ENCODE results near the gene TMEM269. TPM values are rescaled to one million over a fixed set of nuclear protein-coding genes. Genes with fewer than 3 reads are reported as not detected.

The TMEM269 gene
- total and polyA plus RNA-seq, 10 of the 15 experiments (the other 5 are each of a cell fraction or from before 2014, with no cell fraction given): 0.02 to 0.26 (median 0.06) TPM; not detected in 2

DNA sequence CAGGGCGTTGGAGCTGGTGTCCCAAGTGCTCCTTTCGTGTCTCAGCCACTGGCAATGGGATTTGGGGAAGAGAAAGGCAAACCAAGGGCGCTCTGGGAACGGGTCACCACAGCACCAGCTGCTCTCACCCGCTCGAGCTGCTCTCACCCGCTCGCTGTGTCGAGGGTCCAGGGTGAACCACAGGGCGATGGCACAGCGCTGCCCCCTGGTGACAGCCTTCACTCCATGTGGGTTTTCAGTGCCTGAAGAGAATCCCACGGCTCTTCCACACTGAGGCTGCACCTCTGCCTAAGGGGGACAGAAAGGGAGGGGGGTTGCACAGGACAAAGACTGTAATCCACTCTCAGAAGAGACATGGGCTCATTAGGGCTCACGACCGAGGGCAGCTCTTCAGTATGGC, 37.7 kb upstream of the TMEM269 start:
- H3K4me1 ChIP-seq (ENCODE audit: control insufficient read depth, insufficient read depth, low read length): no peaks in the 10 kb centered on the region
- WGBS (ENCODE audit: insufficient coverage, insufficient replicate concordance, low lambda C conversion rate, missing lambda C conversion rate): 46% methylated on average over 14 of the region's 14 CpGs
- H3K4me3 ChIP-seq: no peak overlapping the region
- ChIA-PET RAD21 (ENCODE audit: unreplicated experiment) (no interaction called here), CTCF (interaction anchor here (0.6 to 2.3 kb wide), 9 partner anchors 18 to 401 kb away, joined by 3 to 9 read pairs (median 3); no protein-coding TSS in a partner anchor), POLR2A (no interaction called here), SMC1A (ENCODE audit: uncharacterized antibody, unreplicated experiment) (interaction anchor here (1.1 kb wide), 1 partner anchor 169 kb away, joined by 4 read pairs; no protein-coding TSS in a partner anchor)
- no peak overlapping the region for H2AFZ ChIP-seq (ENCODE audit: control insufficient read depth, low read depth, low read length)
- H3K27me3 ChIP-seq (replicated peaks in 1 of 2; ENCODE audit: control insufficient read depth in 2 of 2, insufficient read depth in 2 of 2, low read length in 1 of 2): no peaks in the 10 kb centered on the region
- H3K4me2 ChIP-seq (ENCODE audit: control insufficient read depth, insufficient read depth): no peak overlapping the region
- no peak overlapping the region for H3K27ac ChIP-seq (ENCODE audit: control insufficient read depth, insufficient read depth)
- FAIRE-seq (no peak), ATAC-seq (peak; percentile 74), DNase-seq (ENCODE audit: low read depth, low spot score) (no peak)
- H3K9me3 ChIP-seq (replicated peaks; ENCODE audit: control insufficient read depth, insufficient read depth, low read length): no peaks in the 10 kb centered on the region
- no peak overlapping the region for H3K9ac ChIP-seq (ENCODE audit: control insufficient read depth, insufficient read depth, low read length)
- H4K20me1 ChIP-seq (ENCODE audit: control insufficient read depth, insufficient read depth): no peaks in the 10 kb centered on the region
- TF ChIP-seq, protein P1, sequence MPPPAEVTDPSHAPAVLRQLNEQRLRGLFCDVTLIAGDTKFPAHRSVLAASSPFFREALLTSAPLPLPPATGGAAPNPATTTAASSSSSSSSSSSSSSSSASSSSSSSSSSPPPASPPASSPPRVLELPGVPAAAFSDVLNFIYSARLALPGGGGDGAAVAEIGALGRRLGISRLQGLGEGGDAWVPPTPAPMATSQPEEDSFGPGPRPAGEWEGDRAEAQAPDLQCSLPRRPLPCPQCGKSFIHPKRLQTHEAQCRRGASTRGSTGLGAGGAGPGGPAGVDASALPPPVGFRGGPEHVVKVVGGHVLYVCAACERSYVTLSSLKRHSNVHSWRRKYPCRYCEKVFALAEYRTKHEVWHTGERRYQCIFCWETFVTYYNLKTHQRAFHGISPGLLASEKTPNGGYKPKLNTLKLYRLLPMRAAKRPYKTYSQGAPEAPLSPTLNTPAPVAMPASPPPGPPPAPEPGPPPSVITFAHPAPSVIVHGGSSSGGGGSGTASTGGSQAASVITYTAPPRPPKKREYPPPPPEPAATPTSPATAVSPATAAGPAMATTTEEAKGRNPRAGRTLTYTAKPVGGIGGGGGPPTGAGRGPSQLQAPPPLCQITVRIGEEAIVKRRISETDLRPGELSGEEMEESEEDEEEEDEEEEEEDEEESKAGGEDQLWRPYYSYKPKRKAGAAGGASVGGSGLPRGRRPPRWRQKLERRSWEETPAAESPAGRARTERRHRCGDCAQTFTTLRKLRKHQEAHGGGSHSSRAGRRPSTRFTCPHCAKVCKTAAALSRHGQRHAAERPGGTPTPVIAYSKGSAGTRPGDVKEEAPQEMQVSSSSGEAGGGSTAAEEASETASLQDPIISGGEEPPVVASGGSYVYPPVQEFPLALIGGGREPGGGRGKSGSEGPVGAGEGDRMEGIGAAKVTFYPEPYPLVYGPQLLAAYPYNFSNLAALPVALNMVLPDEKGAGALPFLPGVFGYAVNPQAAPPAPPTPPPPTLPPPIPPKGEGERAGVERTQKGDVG (CRISPR knock-in tag; IDR thresholded peaks at IDR 0.05): no peak
- TF ChIP-seq ZSCAN29 (IDR thresholded peaks at IDR 0.05) (no peak), YY1 (IDR thresholded peaks at IDR 0.05; ENCODE audit: low read depth, low read length) (0 out of 2 replicates have a peak, but pooled peaks have one; percentile 19), RAD21 (IDR thresholded peaks at IDR 0.05; ENCODE audit: insufficient read depth, low read depth, low read length) (peak; percentile 66), SMC3 (IDR thresholded peaks at IDR 0.05; ENCODE audit: borderline replicate concordance, low read length) (peak; percentile 78), ESRRA (IDR thresholded peaks at IDR 0.05; ENCODE audit: low read length) (no peak), MTA2 (IDR thresholded peaks at IDR 0.05; ENCODE audit: low read depth) (no peak), NR2C1 (IDR thresholded peaks at IDR 0.05) (no peak), POU2F2 (IDR thresholded peaks at IDR 0.05; ENCODE audit: borderline replicate concordance, low read depth, low read length) (no peak), HCFC1 (IDR thresholded peaks at IDR 0.05; ENCODE audit: low read length) (no peak), IRF4 (IDR thresholded peaks at IDR 0.05; ENCODE audit: low read depth, low read length) (no peak)
- TF ChIP-seq, protein P2, sequence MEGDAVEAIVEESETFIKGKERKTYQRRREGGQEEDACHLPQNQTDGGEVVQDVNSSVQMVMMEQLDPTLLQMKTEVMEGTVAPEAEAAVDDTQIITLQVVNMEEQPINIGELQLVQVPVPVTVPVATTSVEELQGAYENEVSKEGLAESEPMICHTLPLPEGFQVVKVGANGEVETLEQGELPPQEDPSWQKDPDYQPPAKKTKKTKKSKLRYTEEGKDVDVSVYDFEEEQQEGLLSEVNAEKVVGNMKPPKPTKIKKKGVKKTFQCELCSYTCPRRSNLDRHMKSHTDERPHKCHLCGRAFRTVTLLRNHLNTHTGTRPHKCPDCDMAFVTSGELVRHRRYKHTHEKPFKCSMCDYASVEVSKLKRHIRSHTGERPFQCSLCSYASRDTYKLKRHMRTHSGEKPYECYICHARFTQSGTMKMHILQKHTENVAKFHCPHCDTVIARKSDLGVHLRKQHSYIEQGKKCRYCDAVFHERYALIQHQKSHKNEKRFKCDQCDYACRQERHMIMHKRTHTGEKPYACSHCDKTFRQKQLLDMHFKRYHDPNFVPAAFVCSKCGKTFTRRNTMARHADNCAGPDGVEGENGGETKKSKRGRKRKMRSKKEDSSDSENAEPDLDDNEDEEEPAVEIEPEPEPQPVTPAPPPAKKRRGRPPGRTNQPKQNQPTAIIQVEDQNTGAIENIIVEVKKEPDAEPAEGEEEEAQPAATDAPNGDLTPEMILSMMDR (IDR thresholded peaks at IDR 0.05 in 2 of 3, conservative IDR thresholded peaks at IDR 0.05 in 1 of 3; ENCODE audit: control insufficient read depth in 2 of 3, extremely low read depth in 1 of 3, insufficient read depth in 1 of 3, low read depth in 3 of 3, low read length in 3 of 3): peak; percentile 65 to 69 (median 67)
- peaks cover 7% of the 10 kb centered on the region in 2 experiments; a peak in 3 of 4 replicates for H3K36me3 ChIP-seq (ENCODE audit: control insufficient read depth in 2 of 2, insufficient read depth in 2 of 2, low read length in 1 of 2)
- BruUV-seq (replicated peaks): no TSS peak
- in situ Hi-C loops (cut with MboI): no loop called here
- intact Hi-C loops (cut with micrococcal nuclease; ENCODE audit: unreplicated experiment): loop anchor here (2.0 to 5.0 kb wide), 2 partner anchors 168 to 405 kb away; no protein-coding TSS in a partner anchor
- H3K79me2 ChIP-seq (ENCODE audit: control insufficient read depth, insufficient read depth, low read length): no peaks in the 10 kb centered on the region

All from GM12878 (cell line).